Fibroblast of lung (primary cell): ENCODE data around the gene RPLP2.

Experiments used
- CTCF ChIP-seq, 2 donors: IDR thresholded peaks in 1 of 2; conservative IDR thresholded peaks in 1 of 2; 1 replicate in 1 of 2; 2 replicates in 1 of 2; pipeline ENCODE4 v1.5.1; 2011 to 2012; ENCODE audit warnings: low read length in 2 of 2, control low read depth in 1 of 2, inconsistent platforms in 1 of 2, low read depth in 1 of 2, mild to moderate bottlenecking in 1 of 2
- EZH2 ChIP-seq: IDR thresholded peaks from 2 replicates; pipeline ENCODE4 v1.5.1; 2012; ENCODE audit warnings: low read length, control low read depth, mild to moderate bottlenecking; ENCODE audit errors: missing control alignments

- TF ChIP-seq EZH2 (no peak), CTCF (conservative IDR thresholded peaks at IDR 0.05 in 1 of 2, IDR thresholded peaks at IDR 0.05 in 1 of 2; ENCODE audit: low read depth in 1 of 2, low read length in 2 of 2) (no peak)
Measured at GRCh38 chr11:855796-856195, 46.0 kb downstream of the RPLP2 start.
